Astrocyte of the spinal cord (primary cell): ENCODE data around the gene RENBP.
A peak's percentile ranks its signal among the peaks of the same experiment; 100 is the strongest.

Experiments used
- DNase-seq: peaks from one replicate; pipeline ENCODE4 v3.0.0; 2011; ENCODE audit warnings: low read depth, low spot score
- H3K4me3 ChIP-seq: 2 replicates; pipeline ENCODE4 v1.5.1; 2011; ENCODE audit warnings: low read depth, mild to moderate bottlenecking, low read length, moderate library complexity
- in situ Hi-C: cut with HindIII; loops from 2 replicates; pipeline ENCODE4 v1.10.0; 2017; ENCODE audit warnings: low sequenced_read_pairs
- TF ChIP-seq, protein P1 (sequence below): IDR thresholded peaks from 2 replicates; pipeline ENCODE4 v1.5.1; 2012; ENCODE audit warnings: low read depth, mild to moderate bottlenecking, low read length, inconsistent platforms

Gene RENBP

DNA sequence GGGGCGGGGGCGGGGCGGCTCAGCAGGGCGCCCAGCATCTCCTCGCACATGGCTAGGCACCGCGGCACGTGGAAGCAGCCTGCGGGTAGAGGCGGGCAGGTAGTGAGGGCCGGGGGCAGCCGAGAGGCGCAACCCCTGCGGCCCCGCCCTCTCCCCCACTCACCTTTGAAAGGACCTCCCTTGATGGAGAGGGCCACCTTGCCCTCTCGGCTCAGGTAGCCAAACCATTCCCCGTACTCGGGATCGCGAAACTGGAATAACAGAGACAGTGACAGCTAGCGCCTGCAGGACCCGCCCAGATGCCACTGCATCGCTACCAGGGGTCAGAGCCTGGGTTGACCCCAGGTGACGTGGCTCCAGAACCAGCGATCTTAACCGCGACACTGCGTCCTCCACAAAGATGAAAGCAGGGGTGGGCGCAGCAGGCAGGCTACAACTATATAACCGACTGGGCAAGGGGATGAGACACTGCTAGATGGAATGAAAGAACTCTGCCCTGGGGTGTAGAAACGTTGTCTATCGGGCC, 9.1 kb downstream of the RENBP start:
- peak overlapping the region; percentile 30 for H3K4me3 ChIP-seq
- TF ChIP-seq, protein P1, sequence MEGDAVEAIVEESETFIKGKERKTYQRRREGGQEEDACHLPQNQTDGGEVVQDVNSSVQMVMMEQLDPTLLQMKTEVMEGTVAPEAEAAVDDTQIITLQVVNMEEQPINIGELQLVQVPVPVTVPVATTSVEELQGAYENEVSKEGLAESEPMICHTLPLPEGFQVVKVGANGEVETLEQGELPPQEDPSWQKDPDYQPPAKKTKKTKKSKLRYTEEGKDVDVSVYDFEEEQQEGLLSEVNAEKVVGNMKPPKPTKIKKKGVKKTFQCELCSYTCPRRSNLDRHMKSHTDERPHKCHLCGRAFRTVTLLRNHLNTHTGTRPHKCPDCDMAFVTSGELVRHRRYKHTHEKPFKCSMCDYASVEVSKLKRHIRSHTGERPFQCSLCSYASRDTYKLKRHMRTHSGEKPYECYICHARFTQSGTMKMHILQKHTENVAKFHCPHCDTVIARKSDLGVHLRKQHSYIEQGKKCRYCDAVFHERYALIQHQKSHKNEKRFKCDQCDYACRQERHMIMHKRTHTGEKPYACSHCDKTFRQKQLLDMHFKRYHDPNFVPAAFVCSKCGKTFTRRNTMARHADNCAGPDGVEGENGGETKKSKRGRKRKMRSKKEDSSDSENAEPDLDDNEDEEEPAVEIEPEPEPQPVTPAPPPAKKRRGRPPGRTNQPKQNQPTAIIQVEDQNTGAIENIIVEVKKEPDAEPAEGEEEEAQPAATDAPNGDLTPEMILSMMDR = no peak
- in situ Hi-C loops = no loop called here
- DNase-seq = no peak

DNA sequence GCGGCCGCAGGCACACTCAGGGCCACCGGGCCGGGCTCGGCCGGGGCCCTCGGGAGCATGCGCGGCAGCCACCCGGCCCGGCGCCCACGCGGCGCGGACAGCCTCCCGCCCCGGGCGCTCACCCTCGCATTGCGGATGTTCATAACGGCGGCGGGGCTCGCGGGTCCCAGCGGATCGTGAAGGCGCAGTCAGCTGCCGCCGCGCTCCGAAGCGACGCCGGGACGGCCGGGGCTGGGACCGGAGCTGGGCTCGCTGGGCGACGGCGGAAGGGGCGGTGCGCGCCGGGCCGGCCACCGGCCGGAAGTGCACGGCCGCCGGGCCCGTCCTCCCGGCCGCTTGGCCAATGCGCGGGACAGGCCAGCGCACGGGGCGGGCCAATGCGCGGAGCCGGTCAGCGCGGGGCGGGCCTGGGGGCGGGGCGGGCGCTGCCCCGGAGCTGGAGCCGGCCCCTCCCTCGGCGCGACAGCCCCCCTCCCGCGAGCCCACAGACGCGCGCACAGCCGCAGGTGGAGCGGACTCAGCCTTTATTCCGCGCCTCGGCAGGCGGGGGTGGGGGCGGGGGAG, 9.6 kb downstream of the RENBP start, which contains the start of gene NAA10:
Gene NAA10, minus strand, starts transcription at position 276 of the 564 bp plus-strand sequence. Its CDS starts 133 bp downstream, at position 143.
- peak within 1 kb of the TSS; percentile 75 for H3K4me3 ChIP-seq
- DNase-seq = peak; percentile 63
- in situ Hi-C loops = no loop called here
- TF ChIP-seq, protein P1 = no peak

GRCh38 chrX:153934148-153934761, 10.2 kb downstream of the RENBP start:
- TF ChIP-seq, protein P1 = no peak
- in situ Hi-C loops = no loop called here
- H3K4me3 ChIP-seq = peak overlapping the region; percentile 75
- no peak for DNase-seq

- in situ Hi-C loops = no loop called here
- no peak for DNase-seq
- TF ChIP-seq, protein P1 = no peak
- H3K4me3 ChIP-seq = peak overlapping the region; percentile 75
These were observed 10.7 kb downstream of the RENBP start for GRCh38 chrX:153933748-153934147.

DNA sequence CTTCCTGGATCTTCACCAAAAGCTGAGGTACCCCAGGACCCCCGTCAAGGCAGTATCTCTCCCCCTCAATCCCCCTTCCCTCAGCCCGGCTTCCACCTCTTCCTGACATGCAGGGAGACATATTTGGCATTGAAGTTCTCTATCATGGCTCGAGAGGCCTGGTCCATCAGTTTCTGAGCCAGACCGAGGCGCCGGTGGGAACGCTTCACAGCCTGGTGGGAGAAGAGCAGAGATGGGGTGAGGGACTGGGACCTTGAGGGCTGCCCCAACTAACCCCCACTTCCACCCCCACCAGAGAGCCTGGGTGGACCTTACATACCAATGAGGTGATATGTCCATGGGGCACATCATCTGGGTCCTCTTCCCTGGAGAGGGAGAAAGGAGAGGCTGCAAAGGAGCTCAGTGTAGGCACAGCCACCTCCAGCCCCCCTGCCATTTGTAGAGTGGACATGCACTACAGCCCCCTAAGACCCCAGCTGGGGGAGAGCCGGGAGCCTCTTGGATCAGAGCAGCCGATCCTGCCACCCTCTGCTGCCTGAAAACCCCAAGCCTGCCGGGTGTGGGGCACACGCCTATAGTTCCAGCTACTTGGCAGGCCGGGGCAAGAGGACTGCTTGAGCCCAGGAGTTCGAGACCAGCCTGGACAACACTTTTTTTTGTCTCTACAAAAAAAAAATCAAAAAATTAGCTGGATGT, 12.1 kb downstream of the RENBP start:
- in situ Hi-C loops = no loop called here
- TF ChIP-seq, protein P1 = no peak
- DNase-seq = no peak
- H3K4me3 ChIP-seq = no peak overlapping the region

DNA sequence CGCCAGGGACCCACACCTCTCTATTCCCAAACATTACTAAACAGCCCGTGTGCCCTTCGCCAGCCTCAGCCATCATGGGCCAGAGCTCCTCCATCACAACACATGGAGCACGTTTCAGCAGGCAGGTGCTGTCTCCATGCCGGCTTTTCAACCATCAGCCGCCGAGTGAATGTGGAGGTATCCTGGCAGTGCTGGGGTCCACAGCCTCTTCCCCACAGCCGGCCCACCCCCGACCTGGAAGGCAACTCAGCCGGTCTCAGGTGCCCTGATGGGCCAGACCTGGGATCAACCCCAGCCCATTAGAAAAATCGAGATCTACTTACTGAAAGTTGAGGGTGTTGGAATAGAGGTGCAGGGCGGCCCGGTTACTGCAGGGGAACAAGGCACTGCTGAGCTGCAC, 12.7 kb downstream of the RENBP start:
- TF ChIP-seq, protein P1 = no peak
- no peak for DNase-seq
- no peak overlapping the region for H3K4me3 ChIP-seq
- in situ Hi-C loops = no loop called here
